ENCODE data around the gene PWWP2B. TPM values are rescaled to one million over a fixed set of nuclear protein-coding genes. Genes with fewer than 3 reads are reported as not detected.

PWWP2B gene
- total and polyA plus RNA-seq, 10 of the 15 experiments (the other 5 are each of a cell fraction or from before 2014, with no cell fraction given): 0.04 to 0.87 (median 0.35) TPM; not detected in 4

DNA sequence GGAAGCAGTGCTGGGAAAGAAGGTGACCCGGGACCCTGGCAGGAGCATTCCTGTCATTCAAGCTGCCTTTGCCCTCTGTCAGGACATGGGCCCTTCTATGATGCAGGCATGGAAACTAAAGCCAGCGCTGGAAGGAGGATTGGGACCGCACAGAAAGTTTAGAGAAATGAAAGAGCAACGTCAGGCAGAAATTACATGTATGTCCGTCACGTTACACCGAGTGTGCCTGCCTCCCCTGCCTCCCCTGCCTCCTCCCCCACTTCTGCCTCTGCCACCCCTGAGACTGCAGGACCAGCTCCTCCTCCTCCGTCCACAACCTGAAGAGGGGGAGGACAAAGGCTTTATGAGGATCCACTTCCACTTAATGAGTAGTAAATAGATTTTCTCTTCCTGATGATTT is 13.9 kb upstream of the PWWP2B start:
- no peaks in the 10 kb centered on the region for H4K20me1 ChIP-seq (ENCODE audit: control insufficient read depth, insufficient read depth)
- ChIA-PET SMC1A (ENCODE audit: uncharacterized antibody, unreplicated experiment) (no interaction called here), RAD21 (ENCODE audit: unreplicated experiment) (no interaction called here), CTCF (interaction anchor here (1.4 kb wide), 1 partner anchor 71 kb away, joined by 3 read pairs; no protein-coding TSS in a partner anchor), POLR2A (no interaction called here)
- ATAC-seq (no peak), DNase-seq (ENCODE audit: low read depth, low spot score) (no peak), FAIRE-seq (no peak)
- H3K4me3 ChIP-seq: no peak overlapping the region
- H3K9ac ChIP-seq (ENCODE audit: control insufficient read depth, insufficient read depth, low read length): no peak overlapping the region
- no peaks in the 10 kb centered on the region for H3K79me2 ChIP-seq (ENCODE audit: control insufficient read depth, insufficient read depth, low read length)
- H3K27me3 ChIP-seq (replicated peaks in 1 of 2; ENCODE audit: control insufficient read depth in 2 of 2, insufficient read depth in 2 of 2, low read length in 1 of 2): no peaks in the 10 kb centered on the region
- no TSS peak for BruUV-seq (replicated peaks)
- TF ChIP-seq JUND (IDR thresholded peaks at IDR 0.05; ENCODE audit: low read depth, low read length) (no peak), ATF7 (IDR thresholded peaks at IDR 0.05; ENCODE audit: low read depth) (no peak), NFXL1 (IDR thresholded peaks at IDR 0.05; ENCODE audit: borderline replicate concordance) (no peak), BRCA1 (IDR thresholded peaks at IDR 0.05; ENCODE audit: low read depth, low read length) (no peak), SMC3 (IDR thresholded peaks at IDR 0.05; ENCODE audit: borderline replicate concordance, low read length) (no peak), FOXM1 (IDR thresholded peaks at IDR 0.05; ENCODE audit: low read depth, low read length) (no peak), PAX5 (IDR thresholded peaks at IDR 0.05; ENCODE audit: borderline replicate concordance, low read depth, low read length) (no peak), POLR2AphosphoS2 (IDR thresholded peaks at IDR 0.05; ENCODE audit: low read depth, low read length) (no peak), YY1 (IDR thresholded peaks at IDR 0.05; ENCODE audit: low read depth, low read length) (no peak), ESRRA (IDR thresholded peaks at IDR 0.05; ENCODE audit: low read length) (no peak), PAX8 (IDR thresholded peaks at IDR 0.05) (no peak), SUPT20H (IDR thresholded peaks at IDR 0.05; ENCODE audit: borderline replicate concordance, control insufficient read depth, low read depth, low read length) (no peak), IKZF1 (conservative IDR thresholded peaks at IDR 0.05) (no peak)
- TF ChIP-seq, protein P1, sequence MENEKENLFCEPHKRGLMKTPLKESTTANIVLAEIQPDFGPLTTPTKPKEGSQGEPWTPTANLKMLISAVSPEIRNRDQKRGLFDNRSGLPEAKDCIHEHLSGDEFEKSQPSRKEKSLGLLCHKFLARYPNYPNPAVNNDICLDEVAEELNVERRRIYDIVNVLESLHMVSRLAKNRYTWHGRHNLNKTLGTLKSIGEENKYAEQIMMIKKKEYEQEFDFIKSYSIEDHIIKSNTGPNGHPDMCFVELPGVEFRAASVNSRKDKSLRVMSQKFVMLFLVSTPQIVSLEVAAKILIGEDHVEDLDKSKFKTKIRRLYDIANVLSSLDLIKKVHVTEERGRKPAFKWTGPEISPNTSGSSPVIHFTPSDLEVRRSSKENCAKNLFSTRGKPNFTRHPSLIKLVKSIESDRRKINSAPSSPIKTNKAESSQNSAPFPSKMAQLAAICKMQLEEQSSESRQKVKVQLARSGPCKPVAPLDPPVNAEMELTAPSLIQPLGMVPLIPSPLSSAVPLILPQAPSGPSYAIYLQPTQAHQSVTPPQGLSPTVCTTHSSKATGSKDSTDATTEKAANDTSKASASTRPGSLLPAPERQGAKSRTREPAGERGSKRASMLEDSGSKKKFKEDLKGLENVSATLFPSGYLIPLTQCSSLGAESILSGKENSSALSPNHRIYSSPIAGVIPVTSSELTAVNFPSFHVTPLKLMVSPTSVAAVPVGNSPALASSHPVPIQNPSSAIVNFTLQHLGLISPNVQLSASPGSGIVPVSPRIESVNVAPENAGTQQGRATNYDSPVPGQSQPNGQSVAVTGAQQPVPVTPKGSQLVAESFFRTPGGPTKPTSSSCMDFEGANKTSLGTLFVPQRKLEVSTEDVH (IDR thresholded peaks at IDR 0.05; ENCODE audit: low read depth, partially characterized antibody): no peak
- no peak overlapping the region for H2AFZ ChIP-seq (ENCODE audit: control insufficient read depth, low read depth, low read length)
- 31% methylated on average over 8 of the region's 8 CpGs for WGBS (ENCODE audit: insufficient coverage, insufficient replicate concordance, low lambda C conversion rate, missing lambda C conversion rate)
- H3K9me3 ChIP-seq (replicated peaks; ENCODE audit: control insufficient read depth, insufficient read depth, low read length): no peaks in the 10 kb centered on the region
- in situ Hi-C loops (cut with MboI): no loop called here
- H3K27ac ChIP-seq (ENCODE audit: control insufficient read depth, insufficient read depth): no peak overlapping the region
- intact Hi-C loops (cut with micrococcal nuclease; ENCODE audit: unreplicated experiment): no loop called here
- H3K4me2 ChIP-seq (ENCODE audit: control insufficient read depth, insufficient read depth): no peak overlapping the region
- no peaks in the 10 kb centered on the region; the same call in 1 of the 2 replicates for H3K4me1 ChIP-seq (ENCODE audit: control insufficient read depth, insufficient read depth, low read length)
- no peaks in the 10 kb centered on the region for H3K36me3 ChIP-seq (ENCODE audit: control insufficient read depth in 2 of 2, insufficient read depth in 2 of 2, low read length in 1 of 2)
